ENCODE results near the gene CDKAL1.

DNA sequence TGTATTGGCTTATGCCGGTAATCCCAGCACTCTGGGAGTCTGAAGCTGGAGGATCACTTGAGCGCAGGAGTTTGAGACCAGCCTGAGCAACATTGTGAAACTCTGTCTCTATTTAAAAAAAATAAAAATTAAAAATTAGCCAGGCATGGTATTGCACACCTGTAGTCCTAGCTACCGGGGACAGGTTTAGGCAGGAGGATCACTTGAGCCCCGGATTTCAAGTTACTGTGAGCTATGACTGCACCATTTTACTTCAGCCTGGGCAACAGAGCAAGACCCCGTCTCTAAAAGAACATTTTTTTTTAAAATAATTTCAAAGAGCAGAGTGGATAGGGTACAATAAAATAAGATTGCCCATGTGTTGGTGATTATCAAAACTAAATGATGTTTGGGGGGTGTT, 576.4 kb downstream of the CDKAL1 start:
- TF ChIP-seq, protein P1, sequence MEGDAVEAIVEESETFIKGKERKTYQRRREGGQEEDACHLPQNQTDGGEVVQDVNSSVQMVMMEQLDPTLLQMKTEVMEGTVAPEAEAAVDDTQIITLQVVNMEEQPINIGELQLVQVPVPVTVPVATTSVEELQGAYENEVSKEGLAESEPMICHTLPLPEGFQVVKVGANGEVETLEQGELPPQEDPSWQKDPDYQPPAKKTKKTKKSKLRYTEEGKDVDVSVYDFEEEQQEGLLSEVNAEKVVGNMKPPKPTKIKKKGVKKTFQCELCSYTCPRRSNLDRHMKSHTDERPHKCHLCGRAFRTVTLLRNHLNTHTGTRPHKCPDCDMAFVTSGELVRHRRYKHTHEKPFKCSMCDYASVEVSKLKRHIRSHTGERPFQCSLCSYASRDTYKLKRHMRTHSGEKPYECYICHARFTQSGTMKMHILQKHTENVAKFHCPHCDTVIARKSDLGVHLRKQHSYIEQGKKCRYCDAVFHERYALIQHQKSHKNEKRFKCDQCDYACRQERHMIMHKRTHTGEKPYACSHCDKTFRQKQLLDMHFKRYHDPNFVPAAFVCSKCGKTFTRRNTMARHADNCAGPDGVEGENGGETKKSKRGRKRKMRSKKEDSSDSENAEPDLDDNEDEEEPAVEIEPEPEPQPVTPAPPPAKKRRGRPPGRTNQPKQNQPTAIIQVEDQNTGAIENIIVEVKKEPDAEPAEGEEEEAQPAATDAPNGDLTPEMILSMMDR (IDR thresholded peaks at IDR 0.05) = no peak
- TF ChIP-seq EP300 (IDR thresholded peaks at IDR 0.05) = no peak

All from tibial nerve (tissue), 4 donors.